SK-N-SH (cell line): ENCODE measurements around the gene SLC8A1. TPM values are rescaled to one million over a fixed set of nuclear protein-coding genes. Genes with fewer than 3 reads are reported as not detected.

Experiments used
- CTCF ChIA-PET: fragments of 300-600, 350-600 bp; formaldehyde crosslinking; extraction: SDS; loops from one replicate; lab custom pipeline; 2021; lab: Yijun Ruan, JAX
- POLR2A ChIA-PET: fragments of 350-600 bp; sonication (Branson Sonifier 250); formaldehyde crosslinking; extraction: SDS; loops from one replicate; lab custom pipeline; 2020; ENCODE audit warnings: antibody characterized with exemption, inconsistent platforms; lab: Yijun Ruan, JAX
- DNase-seq: peaks from one replicate; pipeline ENCODE4 v3.0.0; 2012
- H2AFZ ChIP-seq: fragments of 200-600 bp; sonication (generic); 2 replicates; pipeline ENCODE4 v1.8.1; 2016; ENCODE audit warnings: antibody characterized with exemption, mild to moderate bottlenecking, low read depth
- H3F3A ChIP-seq: fragments of 200-600 bp; sonication (generic); replicated peaks from 2 replicates; pipeline ENCODE3; 2016; ENCODE audit warnings: antibody characterized with exemption, mild to moderate bottlenecking; ENCODE audit not compliant: insufficient read depth
- H3K27ac ChIP-seq, 2 experiments: fragments of 200-500 bp in 1 of 2; fragments of 200-600 bp in 1 of 2; sonication (Bioruptor generic) in 1 of 2; sonication (generic), shearing (Covaris generic) in 1 of 2; 2 replicates each; pipeline versions ENCODE4 v1.5.1 to v1.6.1; 2014 to 2016; ENCODE audit warnings: low read depth in 2 of 2, inconsistent platforms in 1 of 2, low read length in 1 of 2, mild to moderate bottlenecking in 1 of 2, mixed read lengths in 1 of 2
- H3K27me3 ChIP-seq: fragments of 200-600 bp; sonication (generic), shearing (Covaris generic); 2 replicates; pipeline ENCODE4 v1.6.1; 2016; ENCODE audit warnings: mixed run types; ENCODE audit not compliant: insufficient read depth
- H3K36me3 ChIP-seq, 2 experiments: fragments of 200-500 bp in 1 of 2; fragments of 200-600 bp in 1 of 2; sonication (Bioruptor generic) in 1 of 2; sonication (generic) in 1 of 2; replicated peaks in 1 of 2; 2 replicates each; pipeline versions ENCODE3 to v1.5.1; 2014 to 2016; ENCODE audit warnings: low read length in 1 of 2, mild to moderate bottlenecking in 1 of 2; ENCODE audit not compliant: insufficient read depth in 2 of 2, control insufficient read depth in 1 of 2
- H3K4me1 ChIP-seq, 2 experiments: fragments of 200-500 bp in 1 of 2; fragments of 200-600 bp in 1 of 2; sonication (Bioruptor generic) in 1 of 2; sonication (generic), shearing (Covaris generic) in 1 of 2; 2 replicates each; pipeline versions ENCODE4 v1.5.1 to v1.6.1; 2014 to 2016; ENCODE audit warnings: low read depth in 1 of 2, low read length in 1 of 2, mixed run types in 1 of 2; ENCODE audit not compliant: insufficient read depth in 2 of 2, control insufficient read depth in 1 of 2
- H3K4me2 ChIP-seq: fragments of 200-600 bp; sonication (generic), shearing (Covaris generic); 2 replicates; pipeline ENCODE4 v1.6.1; 2017; ENCODE audit warnings: mixed run types
- H3K4me3 ChIP-seq, 2 experiments: fragments of 200-500 bp in 1 of 2; fragments of 200-600 bp in 1 of 2; sonication (Bioruptor generic) in 1 of 2; sonication (generic), shearing (Covaris generic) in 1 of 2; 2 replicates each; pipeline versions ENCODE4 v1.5.1 to v1.8.1; 2014 to 2016; ENCODE audit warnings: low read depth in 2 of 2, inconsistent platforms in 1 of 2, low read length in 1 of 2, mild to moderate bottlenecking in 1 of 2, mixed read lengths in 1 of 2, moderate library complexity in 1 of 2
- H3K79me2 ChIP-seq: fragments of 200-600 bp; sonication (generic); 2 replicates; pipeline ENCODE4 v1.8.1; 2017; ENCODE audit warnings: mild to moderate bottlenecking; ENCODE audit not compliant: insufficient read depth
- H3K9ac ChIP-seq: fragments of 200-600 bp; sonication (generic); 2 replicates; pipeline ENCODE4 v1.6.1; 2017; ENCODE audit warnings: mixed run types
- H3K9me2 ChIP-seq: fragments of 200-600 bp; sonication (generic); 2 replicates; pipeline ENCODE4 v1.6.1; 2017; ENCODE audit warnings: mixed run types
- H3K9me3 ChIP-seq: fragments of 200-600 bp; sonication (generic); 2 replicates; pipeline ENCODE4 v1.6.1; 2017; ENCODE audit warnings: mixed run types, mild to moderate bottlenecking, moderate library complexity
- H4K20me1 ChIP-seq: fragments of 200-600 bp; sonication (generic); 2 replicates; pipeline ENCODE4 v1.6.1; 2017; ENCODE audit warnings: mild to moderate bottlenecking, mixed run types; ENCODE audit not compliant: insufficient read depth
- EP300 ChIP-seq, 2 experiments: IDR thresholded peaks; 2 replicates each; pipeline versions ENCODE4 v1.4.0 to v1.6.1; 2012; ENCODE audit warnings: borderline replicate concordance in 1 of 2, low read depth in 1 of 2, low read length in 1 of 2
- GABPA ChIP-seq: IDR thresholded peaks from 2 replicates; pipeline ENCODE4 v1.4.0; 2012; ENCODE audit warnings: low read depth, mild to moderate bottlenecking
- GATA2 ChIP-seq: sonication (generic); formaldehyde crosslinking; IDR thresholded peaks from 2 replicates; pipeline ENCODE4 v1.5.0; 2020; ENCODE audit warnings: mild to moderate bottlenecking, missing genetic modification reagents
- MXI1 ChIP-seq: IDR thresholded peaks from 2 replicates; pipeline ENCODE4 v1.6.1; 2012; ENCODE audit warnings: mild to moderate bottlenecking, low read depth, low read length, improper control_type of control experiment
- PBX3 ChIP-seq: IDR thresholded peaks from 2 replicates; pipeline ENCODE4; 2012
- REST ChIP-seq: IDR thresholded peaks from 2 replicates; pipeline ENCODE4 v1.6.1; 2012; ENCODE audit warnings: mild to moderate bottlenecking, low read depth, low read length, moderate library complexity
- RXRA ChIP-seq: IDR thresholded peaks from 2 replicates; pipeline ENCODE4 v1.4.0; 2012; ENCODE audit warnings: low read depth, mild to moderate bottlenecking, borderline replicate concordance
- USF1 ChIP-seq: IDR thresholded peaks from 2 replicates; pipeline ENCODE4 v1.4.0; 2012; ENCODE audit warnings: low read depth, borderline replicate concordance
- USF2 ChIP-seq: fragments of 150-350 bp; IDR thresholded peaks from 2 replicates; pipeline ENCODE4 v1.6.1; 2017; ENCODE audit warnings: antibody characterized with exemption, low read length, low read depth, borderline replicate concordance
- ZBTB33 ChIP-seq: IDR thresholded peaks from 2 replicates; pipeline ENCODE4 v1.4.0; 2012; ENCODE audit warnings: low read depth, borderline replicate concordance
- WGBS: methylation state at CpG from one replicate; pipeline ENCODE4 v1.1.6; 2017; ENCODE audit warnings: low lambda C conversion rate; 5-methylcytosine and 5-hydroxymethylcytosine counted together
- polyA plus RNA-seq, 3 experiments: library from polyadenylated mRNA; depleted of rRNA; stranded (reverse); fragments of >200 nt; gene quantifications; 2 replicates each; pipeline ENCODE4 v1.2.3, GENCODE V29; 2012

Gene SLC8A1
- polyA plus RNA-seq, 1 of the 3 experiments (the other 2 are of a cell fraction): 3.2 TPM

- CTCF ChIA-PET: no interaction called here
- peaks cover 11 to 30% of the 10 kb centered on the region in 2 experiments for H3K4me1 ChIP-seq
- H3F3A ChIP-seq: peaks cover 27% of the 10 kb centered on the region
- DNase-seq: no peak
- 90% methylated on average over 1 of the region's 1 CpG for WGBS
- H3K27me3 ChIP-seq: no peaks in the 10 kb centered on the region
- no peaks in the 10 kb centered on the region for H3K9me3 ChIP-seq
- no peaks in the 10 kb centered on the region for H3K36me3 ChIP-seq
- POLR2A ChIA-PET: no interaction called here
- H4K20me1 ChIP-seq: no peaks in the 10 kb centered on the region
- no peak overlapping the region for H3K4me3 ChIP-seq
- H3K4me2 ChIP-seq: no peak overlapping the region
- H3K9ac ChIP-seq: no peak overlapping the region
- H3K79me2 ChIP-seq: no peaks in the 10 kb centered on the region
- TF ChIP-seq PBX3 (0 out of 2 replicates have a peak, but pooled peaks have one; percentile 21), RXRA (no peak), EP300 (IDR thresholded peaks at IDR 0.05; ENCODE audit: borderline replicate concordance in 1 of 2, low read depth in 1 of 2, low read length in 1 of 2) (no peak)
- TF ChIP-seq, all 33 proteins: peak for 1
- H3K9me2 ChIP-seq: no peaks in the 10 kb centered on the region
- H2AFZ ChIP-seq: no peak overlapping the region
- H3K27ac ChIP-seq: peak overlapping the region in 1 of 2 experiments; percentile 95; a peak in 1 of 4 replicates
These were observed 78.8 kb downstream of the SLC8A1 start for GRCh38 chr2:40373111-40373510.

- H3K27me3 ChIP-seq: no peaks in the 10 kb centered on the region
- peak overlapping the region; percentile 67 to 95; a peak in 3 of 4 replicates for H3K27ac ChIP-seq
- WGBS: 89% methylated on average over 5 of the region's 5 CpGs
- no peaks in the 10 kb centered on the region for H3K9me2 ChIP-seq
- CTCF ChIA-PET: no interaction called here
- H3K4me2 ChIP-seq: peak overlapping the region; percentile 57
- no peaks in the 10 kb centered on the region for H3K36me3 ChIP-seq
- DNase-seq: no peak
- H3K79me2 ChIP-seq: no peaks in the 10 kb centered on the region
- peak overlapping the region in 1 of 2 experiments; percentile 22; a peak in 1 of 4 replicates for H3K4me3 ChIP-seq
- peak overlapping the region; percentile 71 for H3K9ac ChIP-seq
- POLR2A ChIA-PET: no interaction called here
- H3F3A ChIP-seq: peaks cover 27% of the 10 kb centered on the region
- peaks cover 11 to 35% of the 10 kb centered on the region in 2 experiments for H3K4me1 ChIP-seq
- H2AFZ ChIP-seq: peak overlapping the region; percentile 20
- TF ChIP-seq GABPA (no peak), USF2 (no peak), ZBTB33 (no peak), GATA2 (CRISPR knock-in tag) (no peak), REST (no peak), MXI1 (no peak), USF1 (no peak), PBX3 (no peak), RXRA (no peak)
- no peaks in the 10 kb centered on the region for H4K20me1 ChIP-seq
- H3K9me3 ChIP-seq: no peaks in the 10 kb centered on the region
These were observed 79.5 kb downstream of the SLC8A1 start for GRCh38 chr2:40372283-40372985.
